ENCODE measurements around the gene SLK. TPM values are rescaled to one million over a fixed set of nuclear protein-coding genes. Genes with fewer than 3 reads are reported as not detected.

Gene SLK
- total and polyA plus RNA-seq, 10 of the 15 experiments (the other 5 are each of a cell fraction or from before 2014, with no cell fraction given) = 2.5 to 24.2 (median 11.1) TPM

DNA sequence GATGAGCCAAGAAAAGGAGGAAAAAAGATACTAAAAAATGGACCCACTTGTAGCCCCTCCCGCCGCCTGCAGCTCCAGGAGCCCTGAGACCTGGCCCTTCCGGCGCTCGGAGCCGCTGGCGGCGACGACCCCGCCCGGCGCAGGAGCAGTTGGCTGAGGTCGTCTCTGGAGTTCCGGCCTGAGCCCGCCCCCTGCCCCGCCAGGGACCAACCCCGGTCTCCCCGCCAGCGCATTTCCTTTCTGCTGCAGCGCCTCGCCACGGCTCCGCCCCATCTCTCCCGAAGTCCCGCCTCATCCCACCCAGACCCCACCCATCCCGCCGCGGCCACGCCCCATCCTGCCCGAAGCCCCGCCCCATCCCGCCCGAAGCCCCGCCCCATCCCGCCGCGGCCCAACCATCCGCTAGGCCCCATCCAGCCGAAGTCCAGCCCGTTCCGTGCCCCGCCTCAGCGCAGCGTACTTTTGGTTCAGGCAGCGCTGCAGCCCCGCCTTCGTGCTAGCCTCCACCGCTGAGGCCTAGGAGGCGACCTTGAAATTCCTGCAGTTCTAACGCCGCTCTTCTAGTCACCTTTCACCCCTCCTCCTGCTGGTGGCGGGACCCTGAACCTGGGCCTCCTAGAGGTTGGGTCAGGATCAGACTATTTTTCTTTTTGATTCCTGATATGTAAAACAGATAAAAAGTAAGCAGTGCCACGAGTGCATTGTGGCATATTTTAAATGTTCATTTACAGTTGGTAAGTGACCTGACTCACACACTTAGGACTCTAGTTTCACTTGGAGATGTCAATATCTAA lies 48.7 kb upstream of the SLK start, which contains the start of gene STN1 (continued):
- TF ChIP-seq, protein P1, sequence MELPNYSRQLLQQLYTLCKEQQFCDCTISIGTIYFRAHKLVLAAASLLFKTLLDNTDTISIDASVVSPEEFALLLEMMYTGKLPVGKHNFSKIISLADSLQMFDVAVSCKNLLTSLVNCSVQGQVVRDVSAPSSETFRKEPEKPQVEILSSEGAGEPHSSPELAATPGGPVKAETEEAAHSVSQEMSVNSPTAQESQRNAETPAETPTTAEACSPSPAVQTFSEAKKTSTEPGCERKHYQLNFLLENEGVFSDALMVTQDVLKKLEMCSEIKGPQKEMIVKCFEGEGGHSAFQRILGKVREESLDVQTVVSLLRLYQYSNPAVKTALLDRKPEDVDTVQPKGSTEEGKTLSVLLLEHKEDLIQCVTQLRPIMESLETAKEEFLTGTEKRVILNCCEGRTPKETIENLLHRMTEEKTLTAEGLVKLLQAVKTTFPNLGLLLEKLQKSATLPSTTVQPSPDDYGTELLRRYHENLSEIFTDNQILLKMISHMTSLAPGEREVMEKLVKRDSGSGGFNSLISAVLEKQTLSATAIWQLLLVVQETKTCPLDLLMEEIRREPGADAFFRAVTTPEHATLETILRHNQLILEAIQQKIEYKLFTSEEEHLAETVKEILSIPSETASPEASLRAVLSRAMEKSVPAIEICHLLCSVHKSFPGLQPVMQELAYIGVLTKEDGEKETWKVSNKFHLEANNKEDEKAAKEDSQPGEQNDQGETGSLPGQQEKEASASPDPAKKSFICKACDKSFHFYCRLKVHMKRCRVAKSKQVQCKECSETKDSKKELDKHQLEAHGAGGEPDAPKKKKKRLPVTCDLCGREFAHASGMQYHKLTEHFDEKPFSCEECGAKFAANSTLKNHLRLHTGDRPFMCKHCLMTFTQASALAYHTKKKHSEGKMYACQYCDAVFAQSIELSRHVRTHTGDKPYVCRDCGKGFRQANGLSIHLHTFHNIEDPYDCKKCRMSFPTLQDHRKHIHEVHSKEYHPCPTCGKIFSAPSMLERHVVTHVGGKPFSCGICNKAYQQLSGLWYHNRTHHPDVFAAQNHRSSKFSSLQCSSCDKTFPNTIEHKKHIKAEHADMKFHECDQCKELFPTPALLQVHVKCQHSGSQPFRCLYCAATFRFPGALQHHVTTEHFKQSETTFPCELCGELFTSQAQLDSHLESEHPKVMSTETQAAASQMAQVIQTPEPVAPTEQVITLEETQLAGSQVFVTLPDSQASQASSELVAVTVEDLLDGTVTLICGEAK (IDR thresholded peaks at IDR 0.05; ENCODE audit: borderline replicate concordance) = peak; percentile 28; the same call in 1 of the 2 replicates
- TF ChIP-seq, protein P2, sequence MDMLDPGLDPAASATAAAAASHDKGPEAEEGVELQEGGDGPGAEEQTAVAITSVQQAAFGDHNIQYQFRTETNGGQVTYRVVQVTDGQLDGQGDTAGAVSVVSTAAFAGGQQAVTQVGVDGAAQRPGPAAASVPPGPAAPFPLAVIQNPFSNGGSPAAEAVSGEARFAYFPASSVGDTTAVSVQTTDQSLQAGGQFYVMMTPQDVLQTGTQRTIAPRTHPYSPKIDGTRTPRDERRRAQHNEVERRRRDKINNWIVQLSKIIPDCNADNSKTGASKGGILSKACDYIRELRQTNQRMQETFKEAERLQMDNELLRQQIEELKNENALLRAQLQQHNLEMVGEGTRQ (IDR thresholded peaks at IDR 0.05; ENCODE audit: borderline replicate concordance, low read depth, low read length) = no peak
- TF ChIP-seq PML (IDR thresholded peaks at IDR 0.05; ENCODE audit: low read length) (peak; percentile 94), NR2C1 (IDR thresholded peaks at IDR 0.05) (0 out of 2 replicates have a peak, but pooled peaks have one; percentile 40), NFYA (IDR thresholded peaks at IDR 0.05; ENCODE audit: borderline replicate concordance, low read depth, low read length) (no peak), POU2F2 (IDR thresholded peaks at IDR 0.05; ENCODE audit: borderline replicate concordance, low read depth, low read length) (peak; percentile 82; the same call in 2 of the 3 replicates), SMAD5 (IDR thresholded peaks at IDR 0.05; ENCODE audit: low read depth) (peak; percentile 75; the same call in 1 of the 2 replicates), RB1 (IDR thresholded peaks at IDR 0.05; ENCODE audit: borderline replicate concordance) (peak; percentile 5; the same call in 1 of the 2 replicates), SMARCA5 (IDR thresholded peaks at IDR 0.05) (0 out of 2 replicates have a peak, but pooled peaks have one; percentile 11), NBN (IDR thresholded peaks at IDR 0.05) (peak; percentile 24), EED (IDR thresholded peaks at IDR 0.05; ENCODE audit: low read depth) (peak; percentile 4; the same call in 1 of the 2 replicates), GABPA (IDR thresholded peaks at IDR 0.05; ENCODE audit: low read depth) (peak; percentile 61), RBBP5 (conservative IDR thresholded peaks at IDR 0.05) (no peak), TAF1 (IDR thresholded peaks at IDR 0.05; ENCODE audit: borderline replicate concordance, low read depth, low read length) (peak; percentile 78), MEF2B (IDR thresholded peaks at IDR 0.05; ENCODE audit: partially characterized antibody, poor library complexity, severe bottlenecking) (peak; percentile 1), NR2F1 (conservative IDR thresholded peaks at IDR 0.05) (peak; percentile 10; the same call in 1 of the 2 replicates), NFIC (IDR thresholded peaks at IDR 0.05; ENCODE audit: low read depth, low read length) (no peak), IKZF2 (IDR thresholded peaks at IDR 0.05) (peak; percentile 3 to 7; a peak in 1 of 4 replicates), BHLHE40 (IDR thresholded peaks at IDR 0.05; ENCODE audit: borderline replicate concordance in 1 of 2, low read depth in 2 of 2, low read length in 1 of 2) (no peak), CREB1 (IDR thresholded peaks at IDR 0.05; ENCODE audit: low read depth) (peak; percentile 15; the same call in 1 of the 2 replicates), TCF3 (IDR thresholded peaks at IDR 0.05; ENCODE audit: borderline replicate concordance, insufficient read depth, low read depth, low read length) (0 out of 2 replicates have a peak, but pooled peaks have one; percentile 19)
- TF ChIP-seq, protein P3, sequence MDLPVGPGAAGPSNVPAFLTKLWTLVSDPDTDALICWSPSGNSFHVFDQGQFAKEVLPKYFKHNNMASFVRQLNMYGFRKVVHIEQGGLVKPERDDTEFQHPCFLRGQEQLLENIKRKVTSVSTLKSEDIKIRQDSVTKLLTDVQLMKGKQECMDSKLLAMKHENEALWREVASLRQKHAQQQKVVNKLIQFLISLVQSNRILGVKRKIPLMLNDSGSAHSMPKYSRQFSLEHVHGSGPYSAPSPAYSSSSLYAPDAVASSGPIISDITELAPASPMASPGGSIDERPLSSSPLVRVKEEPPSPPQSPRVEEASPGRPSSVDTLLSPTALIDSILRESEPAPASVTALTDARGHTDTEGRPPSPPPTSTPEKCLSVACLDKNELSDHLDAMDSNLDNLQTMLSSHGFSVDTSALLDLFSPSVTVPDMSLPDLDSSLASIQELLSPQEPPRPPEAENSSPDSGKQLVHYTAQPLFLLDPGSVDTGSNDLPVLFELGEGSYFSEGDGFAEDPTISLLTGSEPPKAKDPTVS (IDR thresholded peaks at IDR 0.05; ENCODE audit: low read depth, low read length) = no peak
- TF ChIP-seq, protein P4, sequence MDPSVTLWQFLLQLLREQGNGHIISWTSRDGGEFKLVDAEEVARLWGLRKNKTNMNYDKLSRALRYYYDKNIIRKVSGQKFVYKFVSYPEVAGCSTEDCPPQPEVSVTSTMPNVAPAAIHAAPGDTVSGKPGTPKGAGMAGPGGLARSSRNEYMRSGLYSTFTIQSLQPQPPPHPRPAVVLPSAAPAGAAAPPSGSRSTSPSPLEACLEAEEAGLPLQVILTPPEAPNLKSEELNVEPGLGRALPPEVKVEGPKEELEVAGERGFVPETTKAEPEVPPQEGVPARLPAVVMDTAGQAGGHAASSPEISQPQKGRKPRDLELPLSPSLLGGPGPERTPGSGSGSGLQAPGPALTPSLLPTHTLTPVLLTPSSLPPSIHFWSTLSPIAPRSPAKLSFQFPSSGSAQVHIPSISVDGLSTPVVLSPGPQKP (IDR thresholded peaks at IDR 0.05; ENCODE audit: low read depth, low read length) = peak; percentile 40; the same call in 1 of the 2 replicates

Data from GM12878 (cell line).